Small intestine (tissue), 16 donors: ENCODE measurements around the gene CD55. TPM values are rescaled to one million over a fixed set of nuclear protein-coding genes. Genes with fewer than 3 reads are reported as not detected.

ENCODE experiments used
- DNase-seq, 2 donors: peaks; one replicate each; pipeline versions ENCODE4 v3.0.0 to v3.0.0-alpha.2; 2013
- FAIRE-seq: peaks from 2 replicates; lab custom pipeline; 2012; peaks lifted over from hg19 to GRCh38; lab: Jason Lieb, UNC
- H3K27ac ChIP-seq, 3 donors: one replicate each; pipeline ENCODE4 v1.5.1; 2013; ENCODE audit warnings: low read length in 2 of 3, mild to moderate bottlenecking in 2 of 3, control low read depth in 1 of 3, inconsistent platforms in 1 of 3, low read depth in 1 of 3, moderate library complexity in 1 of 3
- H3K27me3 ChIP-seq, 3 donors: one replicate each; pipeline ENCODE4 v1.6.1; 2013; ENCODE audit warnings: low read length in 3 of 3, inconsistent platforms in 1 of 3; ENCODE audit not compliant: control insufficient read depth in 3 of 3, insufficient read depth in 3 of 3
- H3K36me3 ChIP-seq, 3 donors: one replicate each; pipeline ENCODE4 v1.6.1; 2013; ENCODE audit warnings: low read length in 3 of 3, inconsistent platforms in 1 of 3, low read depth in 1 of 3, mild to moderate bottlenecking in 1 of 3, moderate library complexity in 1 of 3; ENCODE audit not compliant: control insufficient read depth in 3 of 3, insufficient read depth in 2 of 3
- H3K4me1 ChIP-seq, 3 donors: one replicate each; pipeline ENCODE4 v1.6.1; 2013; ENCODE audit warnings: low read length in 2 of 3, inconsistent platforms in 1 of 3, low read depth in 1 of 3, mild to moderate bottlenecking in 1 of 3, moderate library complexity in 1 of 3; ENCODE audit not compliant: control insufficient read depth in 3 of 3, insufficient read depth in 2 of 3
- H3K4me3 ChIP-seq, 3 donors: one replicate each; pipeline ENCODE4 v1.5.1; 2013; ENCODE audit warnings: low read length in 3 of 3, control low read depth in 1 of 3, inconsistent platforms in 1 of 3, low read depth in 1 of 3, mild to moderate bottlenecking in 1 of 3, moderate library complexity in 1 of 3
- H3K9me3 ChIP-seq, 2 donors: one replicate each; pipeline ENCODE4 v1.6.1; 2013; ENCODE audit warnings: low read depth in 1 of 2, low read length in 1 of 2; ENCODE audit not compliant: control insufficient read depth in 2 of 2, insufficient read depth in 1 of 2
- WGBS, 3 donors: extraction: QIAGEN DNeasy Blood & Tissue Kit; methylation state at CpG; one replicate each; pipeline ENCODE4 v1.1.7; 2013; 5-methylcytosine and 5-hydroxymethylcytosine counted together
- long read RNA-seq, 10 donors: transcript quantifications; one replicate each; lab custom pipeline, GENCODE V29; 2026
- polyA plus RNA-seq, 4 donors: library from polyadenylated mRNA; stranded (reverse) in 3 of 4; unstranded in 1 of 4; fragments of 200-250 nt in 3 of 4; fragments of 120-200 nt in 1 of 4; gene quantifications; one replicate each; pipeline versions ENCODE4 v1.2.1 to v1.2.3, GENCODE V29; 2013
- donor health status: healthy with polysubstance abuse.
- donor health status: control.
- donor health status: control.
- donor health status: Bipolar disorder and iron deficiency.
- donor health status: healthy.

The CD55 gene, protein sequence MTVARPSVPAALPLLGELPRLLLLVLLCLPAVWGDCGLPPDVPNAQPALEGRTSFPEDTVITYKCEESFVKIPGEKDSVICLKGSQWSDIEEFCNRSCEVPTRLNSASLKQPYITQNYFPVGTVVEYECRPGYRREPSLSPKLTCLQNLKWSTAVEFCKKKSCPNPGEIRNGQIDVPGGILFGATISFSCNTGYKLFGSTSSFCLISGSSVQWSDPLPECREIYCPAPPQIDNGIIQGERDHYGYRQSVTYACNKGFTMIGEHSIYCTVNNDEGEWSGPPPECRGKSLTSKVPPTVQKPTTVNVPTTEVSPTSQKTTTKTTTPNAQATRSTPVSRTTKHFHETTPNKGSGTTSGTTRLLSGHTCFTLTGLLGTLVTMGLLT
- 10 to 100 TPM; 19.7 to 60.2 (median 38.4) TPM for polyA plus RNA-seq
- long read RNA-seq, donor 1, result 0 reads
- long read RNA-seq, donor 2, result 0 reads
- long read RNA-seq, donor 3, partial matches to known transcripts, result 6 of 7 reads
- long read RNA-seq, donor 3, other reads (novel, unspliced or antisense), result 0 of 7 reads
- long read RNA-seq, donor 4, result 0 reads
- long read RNA-seq, donor 5, result 0 reads
- long read RNA-seq, donor 6, result 0 reads
- long read RNA-seq, donor 7, result 0 reads
- long read RNA-seq, donor 8, result 0 reads
- long read RNA-seq, donor 9, result 0 reads
- long read RNA-seq, donor 10, partial matches to known transcripts, result 6 of 6 reads
- long read RNA-seq, donor 10, other reads (novel, unspliced or antisense), result 0 of 6 reads

- no peak for FAIRE-seq
- Histone ChIP-seq H3K36me3 (peaks cover 0 to 4% (median 3%) of the 10 kb centered on the region in 3 donors), H3K9me3 (no peaks in the 10 kb centered on the region), H3K27me3 (no peaks in the 10 kb centered on the region), H3K27ac (peak within 1 kb of the TSS; percentile 82 to 98 (median 88)), H3K4me3 (peak within 1 kb of the TSS; percentile 67 to 96 (median 86)), H3K4me1 (peaks cover 0 to 16% (median 3%) of the 10 kb centered on the region in 3 donors)
- DNase-seq, result peak; percentile 96 to 99
- 0% methylated on average over 52 to 53 of the region's 53 CpGs for WGBS, 3 donors
Observed at GRCh38 chr1:207321079-207321789, at the start of gene CD55. TSS of gene CD55 (plus strand) at chr1:207321678. CDS start at chr1:207321766, 88 bp downstream.

- H3K4me3 ChIP-seq, result no peak overlapping the region
- DNase-seq, result no peak
- H3K4me1 ChIP-seq, result peaks cover 0 to 12% (median 0%) of the 10 kb centered on the region in 3 donors
- FAIRE-seq, result no peak
- no peaks in the 10 kb centered on the region for H3K9me3 ChIP-seq
- no peaks in the 10 kb centered on the region for H3K36me3 ChIP-seq
- H3K27ac ChIP-seq, result no peak overlapping the region
- no peaks in the 10 kb centered on the region for H3K27me3 ChIP-seq
Observed at GRCh38 chr1:207274882-207275281, 46.6 kb upstream of the CD55 start.

GRCh38 chr1:207276465-207276864 is 45.0 kb upstream of the CD55 start:
- DNase-seq (no peak), FAIRE-seq (no peak)
- Histone ChIP-seq H3K27me3 (no peaks in the 10 kb centered on the region), H3K36me3 (no peaks in the 10 kb centered on the region), H3K27ac (no peak overlapping the region), H3K9me3 (no peaks in the 10 kb centered on the region), H3K4me1 (peaks cover 0 to 25% (median 1%) of the 10 kb centered on the region in 3 donors), H3K4me3 (no peak overlapping the region)
- 85 to 94% (median 92%) methylated on average over 1 of the region's 1 CpG for WGBS, 3 donors

GRCh38 chr1:207277241-207277640 is 44.2 kb upstream of the CD55 start:
- WGBS, 3 donors, result 66 to 88% (median 76%) methylated on average over 1 of the region's 1 CpG
- peaks cover 3 to 33% (median 6%) of the 10 kb centered on the region in 3 donors for H3K4me1 ChIP-seq
- no peak for FAIRE-seq

GRCh38 chr1:207279652-207280051 is 41.8 kb upstream of the CD55 start:
- H3K9me3 ChIP-seq, result no peaks in the 10 kb centered on the region
- 93 to 100% (median 100%) methylated on average over 2 of the region's 2 CpGs for WGBS, 3 donors
- H3K27ac ChIP-seq, result peak overlapping the region in 1 of 3 donors; percentile 79
- H3K27me3 ChIP-seq, result no peaks in the 10 kb centered on the region
- no peaks in the 10 kb centered on the region for H3K36me3 ChIP-seq
- FAIRE-seq (no peak), DNase-seq (peak in 1 of 2 donors; percentile 53)
- peaks cover 4 to 55% (median 16%) of the 10 kb centered on the region in 3 donors for H3K4me1 ChIP-seq
- no peak overlapping the region for H3K4me3 ChIP-seq

More at GRCh38 chr1:207277241-207277640, 44.2 kb upstream of the CD55 start:
- Histone ChIP-seq H3K36me3 (no peaks in the 10 kb centered on the region), H3K27ac (no peak overlapping the region), H3K9me3 (no peaks in the 10 kb centered on the region), H3K4me3 (no peak overlapping the region), H3K27me3 (no peaks in the 10 kb centered on the region)
- DNase-seq, result no peak

DNA sequence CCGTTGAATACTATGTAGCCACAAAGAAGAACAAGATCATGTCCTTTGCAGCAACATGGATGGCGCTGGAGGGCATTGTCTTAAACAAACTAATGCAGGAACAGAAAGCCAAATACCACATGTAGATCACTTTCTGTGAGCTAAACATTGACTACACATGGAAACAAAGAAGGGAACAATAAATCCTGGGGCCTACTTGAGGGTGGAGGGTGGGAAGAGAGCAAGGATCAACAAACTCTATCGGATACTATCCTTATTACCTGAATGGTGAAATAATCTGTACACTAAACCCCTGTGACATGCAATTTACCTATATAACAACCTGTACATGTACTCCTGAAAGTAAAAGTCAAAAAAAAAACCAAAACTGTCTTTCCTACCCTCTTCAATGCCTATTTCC is 40.8 kb upstream of the CD55 start:
- peak in 1 of 2 donors; percentile 78 for DNase-seq
- Histone ChIP-seq H3K36me3 (no peaks in the 10 kb centered on the region), H3K27me3 (no peaks in the 10 kb centered on the region), H3K27ac (peak overlapping the region in 1 of 3 donors; percentile 79), H3K4me1 (peaks cover 4 to 64% (median 16%) of the 10 kb centered on the region in 3 donors), H3K4me3 (no peak overlapping the region), H3K9me3 (no peaks in the 10 kb centered on the region)
- 67 to 88% (median 77%) methylated on average over 3 of the region's 3 CpGs for WGBS, 3 donors
- no peak for FAIRE-seq

DNA sequence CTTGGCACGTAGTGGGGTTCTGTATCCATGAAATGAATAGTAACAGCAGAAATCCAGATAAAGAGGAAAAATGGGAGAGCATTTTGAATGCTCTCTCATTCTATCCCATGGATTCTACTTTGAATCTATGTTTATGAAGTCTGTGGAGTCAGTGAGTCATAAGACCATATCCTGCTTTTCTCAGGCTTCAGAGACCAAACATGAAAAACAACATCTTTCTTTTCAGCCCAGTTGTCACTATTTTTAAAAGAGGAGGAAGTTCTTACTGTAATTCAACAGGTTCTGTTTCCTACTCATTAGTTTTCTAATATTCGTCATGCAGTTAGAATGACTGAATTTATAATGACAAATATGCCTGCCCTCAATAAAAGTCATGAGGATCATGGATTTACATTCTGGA is 39.4 kb upstream of the CD55 start:
- DNase-seq (peak in 1 of 2 donors; percentile 35), FAIRE-seq (no peak)
- Histone ChIP-seq H3K27me3 (no peaks in the 10 kb centered on the region), H3K4me3 (no peak overlapping the region), H3K9me3 (no peaks in the 10 kb centered on the region), H3K36me3 (no peaks in the 10 kb centered on the region), H3K4me1 (peaks cover 4 to 75% (median 16%) of the 10 kb centered on the region in 3 donors), H3K27ac (peak overlapping the region; percentile 79 to 87 (median 82))
- 40 to 42% (median 41%) methylated on average over 2 of the region's 2 CpGs for WGBS, 3 donors
